Left lung (tissue), 10 donors: ENCODE results near the gene TEDC2. TPM values are rescaled to one million over a fixed set of nuclear protein-coding genes. Genes with fewer than 3 reads are reported as not detected.
A peak's percentile ranks its signal among the peaks of the same experiment; 100 is the strongest.

Experiments used
- ATAC-seq: fragments of 200-7000 bp; cut with Tn5 transposase; one replicate; pipeline ENCODE4 v1.9.1; 2020; ENCODE audit warnings: moderate library complexity
- DNase-seq, 4 donors: peaks; one replicate each; pipeline ENCODE4 v3.0.0-alpha.2; 2013 to 2020
- H3K27ac ChIP-seq, 2 donors: fragments of 200-600 bp; sonication (generic) in 1 of 2; one replicate each; pipeline versions ENCODE4 v1.5.0 to v1.8.0; 2020 to 2021
- H3K27me3 ChIP-seq, 2 donors: fragments of 200-600 bp; sonication (generic) in 1 of 2; one replicate each; pipeline versions ENCODE4 v1.5.0 to v1.8.0; 2020 to 2021
- H3K36me3 ChIP-seq, 2 donors: fragments of 200-600 bp; sonication (generic) in 1 of 2; one replicate each; pipeline versions ENCODE4 v1.5.0 to v1.8.0; 2020 to 2021
- H3K4me1 ChIP-seq, 2 donors: fragments of 200-600 bp; one replicate each; pipeline ENCODE4 v1.8.0; 2021
- H3K4me3 ChIP-seq, 2 donors: fragments of 200-600 bp; sonication (generic) in 1 of 2; one replicate each; pipeline versions ENCODE4 v1.5.0 to v1.8.0; 2020 to 2021; ENCODE audit warnings: mild to moderate bottlenecking in 1 of 2
- H3K9me3 ChIP-seq, 2 donors: fragments of 200-600 bp; sonication (generic) in 1 of 2; one replicate each; pipeline versions ENCODE4 v1.5.0 to v1.8.0; 2020 to 2021
- CTCF ChIP-seq, 2 donors: fragments of 200-600 bp; sonication (generic) in 1 of 2; IDR thresholded peaks; one replicate each; pipeline versions ENCODE4 v1.5.0 to v1.8.0; 2021; ENCODE audit warnings: antibody characterized with exemption in 2 of 2
- intact Hi-C, 2 donors: fragments of 100-400 bp; cut with DNase I; formaldehyde crosslinking; loops; one replicate each; pipeline versions ENCODE4 v1.11.2 to v1.14.2; 2022
- polyA plus RNA-seq, 6 donors: library from polyadenylated mRNA; unstranded; fragments of 120-200 nt; gene quantifications; one replicate each; pipeline ENCODE4 v1.2.1, GENCODE V29; 2013; ENCODE audit not compliant: insufficient read length in 6 of 6
- total RNA-seq, 2 donors: library from RNA; stranded (reverse); fragmentation: NEBNext Ultra II Directional; extraction: Animal tissue kit (Norgen Biotek cat#: 25700); gene quantifications; one replicate each; pipeline ENCODE4 v1.2.1, GENCODE V29; 2021
- donor health status: DM: no; HTN: yes; CAD: no.
- donor health status: DM: no; HTN: no; CAD: no.

TEDC2 gene
- total and polyA plus RNA-seq, 8 donors: 4.0 to 10.9 (median 8.3) TPM

- H3K9me3 ChIP-seq: no peaks in the 10 kb centered on the region
- H3K4me3 ChIP-seq: no peak overlapping the region
- DNase-seq (peak in 1 of 4 donors; percentile 55), ATAC-seq (no peak)
- no peaks in the 10 kb centered on the region for H3K27me3 ChIP-seq
- peak overlapping the region in 1 of 2 donors; percentile 91 for H3K27ac ChIP-seq
- TF ChIP-seq CTCF (IDR thresholded peaks at IDR 0.05): no peak
- no peaks in the 10 kb centered on the region for H3K36me3 ChIP-seq
- intact Hi-C loops: no loop called here
- H3K4me1 ChIP-seq: peaks cover 5 to 69% of the 10 kb centered on the region in 2 donors
Measured at GRCh38 chr16:2508722-2509400, 49.0 kb downstream of the TEDC2 start.

- DNase-seq (peak in 3 of 4 donors; percentile 63 to 87 (median 77)), ATAC-seq (peak; percentile 7)
Measured at GRCh38 chr16:2511128-2511800, 51.4 kb downstream of the TEDC2 start.

GRCh38 chr16:2511996-2512734 lies 52.3 kb downstream of the TEDC2 start:
- ATAC-seq (no peak), DNase-seq (no peak)
- Histone ChIP-seq H3K27ac (peak overlapping the region in 1 of 2 donors; percentile 99), H3K27me3 (no peaks in the 10 kb centered on the region), H3K4me1 (peaks cover 25 to 85% of the 10 kb centered on the region in 2 donors), H3K36me3 (peaks cover 0 to 9% of the 10 kb centered on the region in 2 donors), H3K4me3 (no peak overlapping the region), H3K9me3 (no peaks in the 10 kb centered on the region)
- intact Hi-C loops: no loop called here
- no peak for TF ChIP-seq CTCF (IDR thresholded peaks at IDR 0.05)

More at GRCh38 chr16:2511128-2511800, 51.4 kb downstream of the TEDC2 start:
- Histone ChIP-seq H3K9me3 (no peaks in the 10 kb centered on the region), H3K27ac (no peak overlapping the region), H3K36me3 (peaks cover 0 to 4% of the 10 kb centered on the region in 2 donors), H3K4me3 (no peak overlapping the region), H3K4me1 (peaks cover 16 to 84% of the 10 kb centered on the region in 2 donors), H3K27me3 (no peaks in the 10 kb centered on the region)
- intact Hi-C loops: no loop called here
- TF ChIP-seq CTCF (IDR thresholded peaks at IDR 0.05): no peak

- Histone ChIP-seq H3K4me3 (peak overlapping the region; percentile 81 to 97), H3K27ac (peak overlapping the region; percentile 94 to 99), H3K27me3 (no peaks in the 10 kb centered on the region), H3K4me1 (peaks cover 29 to 86% of the 10 kb centered on the region in 2 donors), H3K9me3 (no peaks in the 10 kb centered on the region), H3K36me3 (peaks cover 0 to 10% of the 10 kb centered on the region in 2 donors)
- DNase-seq: peak in 1 of 4 donors; percentile 68
- no peak for ATAC-seq
- intact Hi-C loops: no loop called here
- no peak for TF ChIP-seq CTCF (IDR thresholded peaks at IDR 0.05)
Measured at GRCh38 chr16:2512735-2513404, 53.0 kb downstream of the TEDC2 start.
